Heart right ventricle (tissue), 16 donors: ENCODE data around the gene FOXL2NB. TPM values are rescaled to one million over a fixed set of nuclear protein-coding genes. Genes with fewer than 3 reads are reported as not detected.

Experiments used
- ATAC-seq, 8 donors: fragments of 200-7000 bp; cut with Tn5 transposase; one replicate each; pipeline ENCODE4 v1.9.1; 2020; ENCODE audit warnings: mild to moderate bottlenecking in 8 of 8, moderate library complexity in 8 of 8, moderate number of reproducible peaks in 1 of 8
- DNase-seq, 2 donors: peaks; one replicate each; pipeline ENCODE4 v3.0.0-alpha.2; 2020
- H3K27ac ChIP-seq, 10 donors: fragments of 200-600 bp; sonication (generic) in 2 of 10; one replicate each; pipeline versions ENCODE4 v1.5.0 to v1.8.0; 2020 to 2022; ENCODE audit warnings: mild to moderate bottlenecking in 3 of 10
- H3K27me3 ChIP-seq, 7 donors: fragments of 200-600 bp; one replicate each; pipeline ENCODE4 v1.8.0; 2021 to 2022; ENCODE audit warnings: mild to moderate bottlenecking in 2 of 7
- H3K36me3 ChIP-seq, 9 donors: fragments of 200-600 bp; sonication (generic) in 1 of 9; one replicate each; pipeline versions ENCODE4 v1.5.0 to v1.8.0; 2020 to 2022; ENCODE audit warnings: mild to moderate bottlenecking in 2 of 9
- H3K4me1 ChIP-seq, 9 donors: fragments of 200-600 bp; sonication (generic) in 1 of 9; one replicate each; pipeline versions ENCODE4 v1.5.0 to v1.8.0; 2020 to 2022; ENCODE audit warnings: mild to moderate bottlenecking in 4 of 9
- H3K4me3 ChIP-seq, 10 donors: fragments of 200-600 bp; sonication (generic) in 2 of 10; one replicate each; pipeline versions ENCODE4 v1.5.0 to v1.8.0; 2020 to 2022; ENCODE audit warnings: mild to moderate bottlenecking in 7 of 10, moderate library complexity in 2 of 10
- H3K9me3 ChIP-seq, 11 donors: fragments of 200-600 bp in 10 of 11; sonication (generic) in 2 of 11; one replicate each; pipeline versions ENCODE4 v1.5.0 to v1.8.0; 2013 to 2022; ENCODE audit warnings: mild to moderate bottlenecking in 2 of 11, control low read depth in 1 of 11, moderate library complexity in 1 of 11
- CTCF ChIP-seq, 9 donors: fragments of 200-600 bp; sonication (generic) in 2 of 9; IDR thresholded peaks; one replicate each; pipeline versions ENCODE4 v1.5.0 to v1.8.0; 2021 to 2022; ENCODE audit warnings: antibody characterized with exemption in 9 of 9, mild to moderate bottlenecking in 5 of 9, moderate library complexity in 1 of 9
- WGBS, 2 donors: extraction: QIAGEN DNeasy Blood & Tissue Kit; methylation state at CpG; one replicate each; pipeline ENCODE4 v1.1.7; 2013; ENCODE audit warnings: inconsistent platforms in 1 of 2; 5-methylcytosine and 5-hydroxymethylcytosine counted together
- intact Hi-C, 10 donors: fragments of 100-400 bp; cut with DNase I; formaldehyde crosslinking; loops; one replicate each; pipeline versions ENCODE4 v1.11.1 to v1.14.2; 2022
- polyA plus RNA-seq, 2 donors: library from polyadenylated mRNA; stranded (reverse); fragments of 200-250 nt; gene quantifications; one replicate each; pipeline ENCODE4 v1.2.3, GENCODE V29; 2013
- total RNA-seq, 10 donors: library from RNA; stranded (reverse); fragmentation: NEBNext Ultra II Directional in 3 of 10; extraction: Animal tissue kit (Norgen Biotek cat#: 25700) in 3 of 10; gene quantifications; one replicate each; pipeline versions ENCODE4 v1.2.1 to v1.2.4, GENCODE V29; 2021 to 2023
- donor health status: Arrhythmogenic right ventricular cardiomyopathy.
- donor health status: ischemic (EF 13 %, LVEDD 7.1; RV severe dilation, severe dysfunction).
- donor health status: healthy with polysubstance abuse.
- donor health status: DM: no; HTN: yes; CAD: no.
- donor health status: DM: no; HTN: no; CAD: no.
- donor health status: ischemic (EF 25% LVEDD 6.9; RV normal size, moderate dysfunction).
- donor health status: ischemic (EF 25% LVEDD 5.7; RV mildly dilated, moderate dysfunction).
- donor health status: healthy.
- donor health status: DM: yes; HTN: yes; CAD: no.
- donor health status: Ischemic cardiomyopathy.
- donor health status: ischemic (EF 35%, LVEDD 5.7; RV mildly dilated, moderate dysfunction).
- donor health status: nonischemic (EF 11% LVEDD 7.7; RV severe dilation, severe dysfunction).
- donor health status: DM: yes; HTN: yes; CAD: no.
- donor health status: PGD.
- donor health status: ischemic (EF 29% LVEDD 5.4; RV normal size, mild dysfunction).
- donor health status: nonischemic (EF 23%, LVEDD 6.1; RV moderate dilation, normal function).

The FOXL2NB gene
- total and polyA plus RNA-seq, 12 donors: 0.01 to 0.13 (median 0.06) TPM; not detected in 9

GRCh38 chr3:138909904-138910303, 37.1 kb upstream of the FOXL2NB start:
- intact Hi-C loops: loop anchor here in 3 of 10 donors (10.0 kb wide), 3 partner anchors 65 to 135 kb away; partner anchors contain the start of gene PIK3CB (in 1 of the 3)
- ATAC-seq: no peak
- no peak overlapping the region for H3K27ac ChIP-seq
- TF ChIP-seq CTCF (IDR thresholded peaks at IDR 0.05): no peak
- DNase-seq: no peak
- no peaks in the 10 kb centered on the region for H3K9me3 ChIP-seq
- H3K36me3 ChIP-seq: no peaks in the 10 kb centered on the region
- peaks cover 0 to 17% (median 3%) of the 10 kb centered on the region in 9 donors for H3K4me1 ChIP-seq
- H3K27me3 ChIP-seq: no peaks in the 10 kb centered on the region
- H3K4me3 ChIP-seq: no peak overlapping the region

GRCh38 chr3:138911621-138912020, 35.4 kb upstream of the FOXL2NB start:
- 96 to 100% methylated on average over 1 of the region's 1 CpG for WGBS, 2 donors
- no peaks in the 10 kb centered on the region for H3K36me3 ChIP-seq
- H3K9me3 ChIP-seq: no peaks in the 10 kb centered on the region
- no peak for TF ChIP-seq CTCF (IDR thresholded peaks at IDR 0.05)
- H3K27ac ChIP-seq: no peak overlapping the region
- H3K27me3 ChIP-seq: no peaks in the 10 kb centered on the region
- H3K4me1 ChIP-seq: peaks cover 0 to 25% (median 7%) of the 10 kb centered on the region in 9 donors
- intact Hi-C loops: loop anchor here in 3 of 10 donors (10.0 kb wide), 3 partner anchors 67 to 137 kb away; partner anchors contain the start of gene PIK3CB (in 1 of the 3)
- no peak for ATAC-seq
- no peak for DNase-seq
- H3K4me3 ChIP-seq: no peak overlapping the region

- 77 to 82% methylated on average over 4 of the region's 4 CpGs for WGBS, 2 donors
- no peak overlapping the region for H3K27ac ChIP-seq
- no peak for TF ChIP-seq CTCF (IDR thresholded peaks at IDR 0.05)
- no peaks in the 10 kb centered on the region for H3K9me3 ChIP-seq
- ATAC-seq (no peak), DNase-seq (no peak)
- H3K36me3 ChIP-seq: no peaks in the 10 kb centered on the region
- intact Hi-C loops: loop anchor here in 3 of 10 donors (10.0 kb wide), 3 partner anchors 67 to 137 kb away; partner anchors contain the start of gene PIK3CB (in 1 of the 3)
- no peak overlapping the region for H3K4me3 ChIP-seq
- peaks cover 0 to 27% (median 7%) of the 10 kb centered on the region in 9 donors for H3K4me1 ChIP-seq
- H3K27me3 ChIP-seq: no peaks in the 10 kb centered on the region
Measured at GRCh38 chr3:138912237-138912636, 34.8 kb upstream of the FOXL2NB start.

GRCh38 chr3:138913766-138914165, 33.3 kb upstream of the FOXL2NB start:
- Histone ChIP-seq H3K9me3 (no peaks in the 10 kb centered on the region), H3K27me3 (no peaks in the 10 kb centered on the region), H3K27ac (no peak overlapping the region), H3K36me3 (no peaks in the 10 kb centered on the region), H3K4me1 (peaks cover 0 to 18% (median 7%) of the 10 kb centered on the region in 9 donors), H3K4me3 (no peak overlapping the region)
- DNase-seq: no peak
- intact Hi-C loops: loop anchor here in 7 of 10 donors (2.0 to 10.0 kb wide), 6 partner anchors 69 to 319 kb away; partner anchors contain the start of genes CEP70 (in 3 of the 7) and PIK3CB (in 3 of the 7)
- WGBS, 2 donors: 91 to 96% methylated on average over 3 of the region's 3 CpGs
- no peak for ATAC-seq
- no peak for TF ChIP-seq CTCF (IDR thresholded peaks at IDR 0.05)
